WTC11 (cell line): Measurements from ENCODE around the gene PRDM15. TPM values are rescaled to one million over a fixed set of nuclear protein-coding genes. Genes with fewer than 3 reads are reported as not detected.

Experiments used
- ATAC-seq: fragments of 200-7000 bp; cut with Tn5 transposase; 2 replicates; pipeline ENCODE4 v1.10.0; 2021; ENCODE audit warnings: mild to moderate bottlenecking, moderate library complexity
- CTCF ChIA-PET: fragments of 300-600 bp; sonication (Branson Sonifier 250); formaldehyde crosslinking; loops from one replicate; lab custom pipeline; 2021; ENCODE audit warnings: antibody characterized with exemption; lab: Charles Lee
- POLR2A ChIA-PET: fragments of 350-600 bp; sonication (Branson Sonifier 250); formaldehyde crosslinking; loops from one replicate; lab custom pipeline; 2021; ENCODE audit warnings: antibody characterized with exemption; lab: Charles Lee
- DNase-seq: peaks from one replicate; pipeline ENCODE4 v3.0.0; 2021; ENCODE audit warnings: low spot score
- H3K27ac Mint-ChIP-seq: 2 replicates; pipeline ENCODE4 v1.8.0; 2021; ENCODE audit warnings: mixed read lengths
- H3K27me3 Mint-ChIP-seq: 2 replicates; pipeline ENCODE4 v1.8.0; 2021; ENCODE audit warnings: low read depth, mild to moderate bottlenecking, moderate library complexity, mixed read lengths
- H3K36me3 Mint-ChIP-seq: 2 replicates; pipeline ENCODE4 v1.8.0; 2021; ENCODE audit warnings: mixed read lengths
- H3K4me1 Mint-ChIP-seq: 2 replicates; pipeline ENCODE4 v1.8.0; 2022; ENCODE audit warnings: mixed read lengths
- H3K4me3 Mint-ChIP-seq: 2 replicates; pipeline ENCODE4 v1.8.0; 2021; ENCODE audit warnings: mild to moderate bottlenecking, moderate library complexity, mixed read lengths
- H3K9me3 Mint-ChIP-seq: 2 replicates; pipeline ENCODE4 v1.8.0; 2021; ENCODE audit warnings: mixed read lengths
- ATF2 ChIP-seq: sonication (generic); formaldehyde crosslinking; IDR thresholded peaks from 2 replicates; pipeline ENCODE4 v1.8.1; 2022; ENCODE audit warnings: low read depth, missing genetic modification reagents, borderline replicate concordance
- CBFB ChIP-seq: sonication (generic); formaldehyde crosslinking; IDR thresholded peaks from 2 replicates; pipeline ENCODE4 v1.8.1; 2022; ENCODE audit warnings: mild to moderate bottlenecking, low read depth, missing genetic modification reagents
- CTCF ChIP-seq: fragments of 200-600 bp; IDR thresholded peaks from 2 replicates; pipeline ENCODE4 v1.8.0; 2022; ENCODE audit warnings: antibody characterized with exemption
- E2F1 ChIP-seq: sonication (generic); formaldehyde crosslinking; IDR thresholded peaks from 2 replicates; pipeline ENCODE4 v1.8.0; 2022; ENCODE audit warnings: mild to moderate bottlenecking, missing genetic modification reagents
- E2F5 ChIP-seq: sonication (generic); formaldehyde crosslinking; IDR thresholded peaks from 2 replicates; pipeline ENCODE4 v1.8.1; 2022; ENCODE audit warnings: mild to moderate bottlenecking, moderate library complexity, missing genetic modification reagents
- ETV6 ChIP-seq: sonication (generic); formaldehyde crosslinking; IDR thresholded peaks from 2 replicates; pipeline ENCODE4 v1.8.1; 2022; ENCODE audit warnings: mild to moderate bottlenecking, missing genetic modification reagents
- FOXP1 ChIP-seq: sonication (generic); formaldehyde crosslinking; IDR thresholded peaks from 2 replicates; pipeline ENCODE4 v1.8.0; 2022; ENCODE audit warnings: missing genetic modification reagents, mild to moderate bottlenecking, moderate library complexity, borderline replicate concordance
- HMGA2 ChIP-seq: fragments of 250-450 bp; sonication (Bioruptor Pico); IDR thresholded peaks from 2 replicates; pipeline ENCODE4 v1.4.0; 2021; ENCODE audit warnings: mild to moderate bottlenecking, moderate library complexity
- JUN ChIP-seq: sonication (generic); formaldehyde crosslinking; IDR thresholded peaks from 2 replicates; pipeline ENCODE4 v1.8.0; 2023; ENCODE audit warnings: mild to moderate bottlenecking, missing genetic modification reagents
- NFATC4 ChIP-seq: fragments of 250-450 bp; sonication (Bioruptor Pico); IDR thresholded peaks from 2 replicates; pipeline ENCODE4 v1.9.0; 2021; ENCODE audit warnings: mild to moderate bottlenecking
- NR1H2 ChIP-seq: sonication (generic); formaldehyde crosslinking; IDR thresholded peaks from 2 replicates; pipeline ENCODE4 v1.9.0; 2021; ENCODE audit warnings: mild to moderate bottlenecking, moderate library complexity, missing genetic modification reagents
- NR2C2 ChIP-seq: sonication (generic); formaldehyde crosslinking; IDR thresholded peaks from 2 replicates; pipeline ENCODE4 v1.8.0; 2022; ENCODE audit warnings: mild to moderate bottlenecking, missing genetic modification reagents
- NR3C1 ChIP-seq: sonication (generic); formaldehyde crosslinking; conservative IDR thresholded peaks from 2 replicates; pipeline ENCODE4 v1.8.1; 2023; ENCODE audit warnings: low read depth, mild to moderate bottlenecking, missing genetic modification reagents
- PREB ChIP-seq: sonication (generic); formaldehyde crosslinking; IDR thresholded peaks from 2 replicates; pipeline ENCODE4 v1.8.1; 2022; ENCODE audit warnings: mild to moderate bottlenecking, missing genetic modification reagents, moderate library complexity, borderline replicate concordance
- RELA ChIP-seq: sonication (generic); formaldehyde crosslinking; IDR thresholded peaks from 2 replicates; pipeline ENCODE4 v1.8.1; 2022; ENCODE audit warnings: missing genetic modification reagents, mild to moderate bottlenecking, borderline replicate concordance
- RORB ChIP-seq: fragments of 250-450 bp; sonication (Bioruptor Pico); IDR thresholded peaks from 2 replicates; pipeline ENCODE4 v1.9.0; 2021; ENCODE audit warnings: mild to moderate bottlenecking
- SMAD4 ChIP-seq: sonication (generic); formaldehyde crosslinking; IDR thresholded peaks from 2 replicates; pipeline ENCODE4 v1.8.0; 2022; ENCODE audit warnings: mild to moderate bottlenecking, missing genetic modification reagents
- ZNF121 ChIP-seq: sonication (generic); formaldehyde crosslinking; IDR thresholded peaks from 2 replicates; pipeline ENCODE4 v1.8.0; 2023; ENCODE audit warnings: missing genetic modification reagents
- ZNF232 ChIP-seq: sonication (generic); formaldehyde crosslinking; IDR thresholded peaks from 2 replicates; pipeline ENCODE4 v1.8.0; 2022; ENCODE audit warnings: mild to moderate bottlenecking, missing genetic modification reagents
- ZNF263 ChIP-seq: sonication (generic); formaldehyde crosslinking; IDR thresholded peaks from 2 replicates; pipeline ENCODE4 v1.8.1; 2022; ENCODE audit warnings: low read depth, mild to moderate bottlenecking, moderate library complexity, missing genetic modification reagents
- total RNA-seq: library from RNA; stranded (reverse); gene quantifications from 3 replicates; pipeline ENCODE4 v1.2.3, GENCODE V29; 2021

PRDM15 gene
- total RNA-seq, 1 experiment from 2014 or later: 12.9 TPM

GRCh38 chr21:41869771-41870170 lies 9.4 kb downstream of the PRDM15 start:
- Mint-ChIP-seq H3K9me3 (no peaks in the 10 kb centered on the region), H3K36me3 (no peaks in the 10 kb centered on the region), H3K27me3 (no peaks in the 10 kb centered on the region), H3K27ac (peak overlapping the region; percentile 57; the same call in 1 of the 2 replicates), H3K4me3 (no peak overlapping the region), H3K4me1 (peaks cover 9% of the 10 kb centered on the region)
- DNase-seq (no peak), ATAC-seq (no peak)
- POLR2A ChIA-PET: no interaction called here
- TF ChIP-seq PREB (CRISPR knock-in tag): no peak
- no peak for TF ChIP-seq ZNF232 (CRISPR knock-in tag)
- no peak for TF ChIP-seq HMGA2 (CRISPR knock-in tag)
- TF ChIP-seq CTCF: no peak
- no peak for TF ChIP-seq NR1H2 (CRISPR knock-in tag)
- no peak for TF ChIP-seq SMAD4 (CRISPR knock-in tag)
- TF ChIP-seq JUN (CRISPR knock-in tag): no peak
- TF ChIP-seq ETV6: no peak
- CTCF ChIA-PET: interaction anchor here (0.7 kb wide), 1 partner anchor 20 kb away, joined by 3 read pairs; no protein-coding TSS in a partner anchor

GRCh38 chr21:41868062-41868710 lies 11.0 kb downstream of the PRDM15 start:
- ChIA-PET CTCF (interaction anchor here (0.6 kb wide), 1 partner anchor 52 kb away, joined by 3 read pairs; no protein-coding TSS in a partner anchor), POLR2A (no interaction called here)
- Mint-ChIP-seq H3K36me3 (no peaks in the 10 kb centered on the region), H3K27ac (no peak overlapping the region), H3K9me3 (no peaks in the 10 kb centered on the region), H3K4me3 (no peak overlapping the region), H3K27me3 (no peaks in the 10 kb centered on the region), H3K4me1 (peaks cover 11% of the 10 kb centered on the region)
- ATAC-seq (no peak), DNase-seq (no peak)
- TF ChIP-seq NR3C1 (CRISPR knock-in tag) (no peak), NFATC4 (CRISPR knock-in tag) (no peak), NR2C2 (no peak), CTCF (no peak), RORB (CRISPR knock-in tag) (no peak), E2F1 (CRISPR knock-in tag) (no peak), E2F5 (no peak), ZNF121 (CRISPR knock-in tag) (no peak), ZNF263 (CRISPR knock-in tag) (no peak), FOXP1 (CRISPR knock-in tag) (no peak), ATF2 (no peak), CBFB (CRISPR knock-in tag) (no peak), RELA (CRISPR knock-in tag) (no peak)
